GM12872 (cell line): Measurements from ENCODE around the gene TSPAN4.

Experiments
- TF ChIP-seq, protein P1 (sequence below): IDR thresholded peaks from 3 replicates; pipeline ENCODE4 v1.5.1; 2011; ENCODE audit warnings: low read depth, mild to moderate bottlenecking, low read length, moderate library complexity; ENCODE audit not compliant: insufficient read depth

TSPAN4 gene

DNA sequence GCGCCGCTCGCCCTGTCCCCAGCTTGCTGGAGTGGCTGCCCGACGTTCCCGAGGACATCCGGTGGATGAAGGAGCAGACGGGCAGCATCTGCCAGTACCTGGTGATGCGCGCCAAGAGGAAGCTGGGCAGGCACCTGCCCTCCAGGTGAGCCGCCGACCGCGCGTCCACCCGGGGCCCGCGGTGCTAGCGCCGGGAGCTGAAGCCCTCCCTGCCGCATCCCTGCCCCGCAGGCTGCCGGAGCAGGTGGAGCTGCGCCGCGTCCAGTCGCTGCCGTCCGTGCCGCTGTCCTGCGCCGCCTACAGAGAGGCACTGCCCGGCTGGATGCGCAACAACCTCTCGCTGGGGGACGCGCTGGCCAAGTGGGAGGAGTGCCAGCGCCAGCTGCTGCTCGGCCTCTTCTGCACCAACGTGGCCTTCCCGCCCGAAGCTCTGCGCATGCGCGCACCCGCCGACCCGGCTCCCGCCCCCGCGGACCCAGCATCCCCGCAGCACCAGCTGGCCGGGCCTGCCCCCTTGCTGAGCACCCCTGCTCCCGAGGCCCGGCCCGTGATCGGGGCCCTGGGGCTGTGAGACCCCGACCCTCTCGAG, 18.3 kb upstream of the TSPAN4 start:
- TF ChIP-seq, protein P1, sequence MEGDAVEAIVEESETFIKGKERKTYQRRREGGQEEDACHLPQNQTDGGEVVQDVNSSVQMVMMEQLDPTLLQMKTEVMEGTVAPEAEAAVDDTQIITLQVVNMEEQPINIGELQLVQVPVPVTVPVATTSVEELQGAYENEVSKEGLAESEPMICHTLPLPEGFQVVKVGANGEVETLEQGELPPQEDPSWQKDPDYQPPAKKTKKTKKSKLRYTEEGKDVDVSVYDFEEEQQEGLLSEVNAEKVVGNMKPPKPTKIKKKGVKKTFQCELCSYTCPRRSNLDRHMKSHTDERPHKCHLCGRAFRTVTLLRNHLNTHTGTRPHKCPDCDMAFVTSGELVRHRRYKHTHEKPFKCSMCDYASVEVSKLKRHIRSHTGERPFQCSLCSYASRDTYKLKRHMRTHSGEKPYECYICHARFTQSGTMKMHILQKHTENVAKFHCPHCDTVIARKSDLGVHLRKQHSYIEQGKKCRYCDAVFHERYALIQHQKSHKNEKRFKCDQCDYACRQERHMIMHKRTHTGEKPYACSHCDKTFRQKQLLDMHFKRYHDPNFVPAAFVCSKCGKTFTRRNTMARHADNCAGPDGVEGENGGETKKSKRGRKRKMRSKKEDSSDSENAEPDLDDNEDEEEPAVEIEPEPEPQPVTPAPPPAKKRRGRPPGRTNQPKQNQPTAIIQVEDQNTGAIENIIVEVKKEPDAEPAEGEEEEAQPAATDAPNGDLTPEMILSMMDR = no peak

DNA sequence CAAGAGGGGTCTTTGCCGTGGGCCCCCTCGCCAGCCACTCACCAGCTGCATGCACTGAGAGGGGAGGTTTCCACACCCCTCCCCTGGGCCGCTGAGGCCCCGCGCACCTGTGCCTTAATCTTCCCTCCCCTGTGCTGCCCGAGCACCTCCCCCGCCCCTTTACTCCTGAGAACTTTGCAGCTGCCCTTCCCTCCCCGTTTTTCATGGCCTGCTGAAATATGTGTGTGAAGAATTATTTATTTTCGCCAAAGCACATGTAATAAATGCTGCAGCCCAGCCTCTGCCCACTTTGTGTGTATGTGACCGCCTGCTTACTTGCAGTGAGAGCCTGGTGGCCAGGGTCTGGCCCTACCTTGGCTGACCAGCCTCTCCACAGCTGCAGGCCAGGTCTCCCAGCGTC, 17.7 kb upstream of the TSPAN4 start:
- TF ChIP-seq, protein P1 = no peak

DNA sequence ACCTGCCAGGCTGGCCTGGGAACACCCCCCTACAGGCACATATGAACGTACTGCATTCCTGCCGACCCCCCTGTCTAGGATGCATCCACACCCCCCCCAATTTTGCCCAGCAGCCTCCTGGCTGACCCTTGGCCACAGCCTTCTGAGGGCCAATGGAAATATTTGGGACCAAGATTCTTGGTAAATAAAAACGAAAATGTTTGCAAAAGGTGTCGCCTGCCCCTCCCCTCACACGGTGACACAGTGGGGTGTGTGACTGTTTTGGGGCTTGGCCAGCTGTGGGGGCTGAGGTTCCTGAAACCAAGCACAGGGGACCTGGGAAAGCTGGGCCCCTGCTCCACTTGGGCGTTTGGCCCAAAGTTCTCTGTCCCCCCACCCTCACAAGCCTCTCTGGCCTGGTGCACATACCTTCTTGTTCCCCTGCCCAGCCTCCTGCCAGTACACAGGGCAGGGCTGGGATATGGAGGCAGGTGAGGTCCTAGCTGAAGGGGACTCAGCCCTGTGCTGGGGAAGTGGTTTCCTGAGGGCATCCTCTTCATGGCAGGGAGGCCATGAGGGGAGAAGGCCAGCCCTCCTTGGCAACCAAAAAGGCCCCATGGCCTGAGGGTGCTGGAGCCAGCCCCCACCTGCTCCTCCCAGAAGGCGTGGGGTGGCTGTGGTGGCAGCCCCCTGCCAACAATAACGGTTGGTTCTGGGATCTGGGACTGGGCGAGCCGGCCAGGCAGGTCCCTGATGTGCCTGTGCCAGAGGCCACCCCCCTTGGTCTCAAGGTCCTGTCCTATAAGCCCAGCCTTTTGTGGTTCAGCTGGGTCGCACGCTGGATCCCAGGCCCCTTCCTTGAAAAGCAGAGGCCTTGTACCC, 17.1 kb upstream of the TSPAN4 start:
- TF ChIP-seq, protein P1 = no peak

DNA sequence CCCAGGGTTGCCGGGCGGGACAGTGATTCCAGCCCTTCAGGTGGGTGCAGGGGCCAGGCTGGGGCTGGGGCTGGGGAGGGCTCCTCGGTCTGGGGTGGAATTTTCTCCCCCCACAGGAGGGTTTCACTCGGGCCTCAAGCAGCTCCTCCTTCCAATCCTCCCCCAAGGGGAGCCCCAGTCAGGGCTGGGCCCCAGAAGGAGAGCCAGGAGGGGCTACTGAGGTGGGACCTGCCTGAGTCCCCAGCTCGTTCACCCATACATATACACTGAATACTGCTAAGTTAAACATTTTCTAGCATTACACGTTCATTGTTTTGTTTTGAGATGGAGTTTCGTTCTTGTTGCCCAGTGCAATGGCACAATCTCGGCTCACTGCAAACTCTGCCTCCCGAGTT, 16.4 kb upstream of the TSPAN4 start:
- TF ChIP-seq, protein P1 = no peak

DNA sequence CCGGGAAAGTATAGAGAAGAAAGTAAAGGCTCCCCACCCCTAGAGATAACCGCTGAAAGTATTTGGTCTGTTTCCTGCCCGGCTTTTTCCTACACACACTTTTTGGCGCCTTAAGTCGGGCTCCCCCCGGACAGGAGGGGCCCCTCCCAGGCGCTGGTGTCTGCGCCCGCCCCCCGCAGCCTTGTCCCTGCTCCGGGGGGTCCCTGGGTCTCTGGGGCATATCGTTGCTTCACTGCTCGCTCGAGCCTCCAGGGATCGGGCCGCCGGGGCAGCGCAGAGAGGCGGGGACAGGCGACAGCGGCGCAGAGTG, 15.9 kb upstream of the TSPAN4 start:
- TF ChIP-seq, protein P1 = no peak

DNA sequence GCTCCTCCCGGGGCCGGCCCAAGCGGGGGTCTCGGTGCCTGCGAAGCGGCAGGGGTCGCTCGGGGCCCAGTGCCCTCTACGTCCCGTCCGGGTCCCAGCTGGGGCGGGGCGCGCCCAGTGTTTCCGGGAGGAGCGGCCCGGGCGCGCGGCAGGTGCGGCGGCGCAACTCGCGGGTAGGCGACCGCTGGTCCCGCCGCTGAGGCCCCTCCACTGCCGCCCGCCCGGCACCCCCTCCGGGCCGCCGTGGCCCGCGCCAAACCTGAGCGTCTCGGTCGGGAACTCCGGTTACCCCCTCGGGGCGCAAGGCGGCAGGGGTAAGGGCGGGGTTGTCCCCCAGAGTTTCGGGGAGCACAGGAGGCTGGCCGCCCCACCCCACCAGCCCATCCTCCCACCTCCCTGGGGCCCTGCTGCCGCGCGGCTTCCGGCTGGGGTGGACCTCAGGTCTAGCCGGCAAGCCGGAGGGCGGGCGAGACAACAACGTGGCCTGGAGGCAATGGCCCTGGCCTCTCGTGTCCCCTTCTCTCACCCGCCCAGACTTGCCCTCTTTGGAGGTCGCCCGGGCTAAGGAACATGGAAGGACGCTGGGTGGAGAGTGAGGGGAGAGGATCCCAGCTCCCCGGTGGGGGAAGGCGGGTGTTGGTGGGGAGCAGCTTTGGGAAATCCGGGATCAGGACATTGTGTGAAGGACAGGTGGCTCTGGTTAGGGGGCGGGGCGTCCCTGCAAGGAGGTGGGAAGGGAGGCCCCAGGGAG, 15.3 kb upstream of the TSPAN4 start:
- TF ChIP-seq, protein P1 = no peak

DNA sequence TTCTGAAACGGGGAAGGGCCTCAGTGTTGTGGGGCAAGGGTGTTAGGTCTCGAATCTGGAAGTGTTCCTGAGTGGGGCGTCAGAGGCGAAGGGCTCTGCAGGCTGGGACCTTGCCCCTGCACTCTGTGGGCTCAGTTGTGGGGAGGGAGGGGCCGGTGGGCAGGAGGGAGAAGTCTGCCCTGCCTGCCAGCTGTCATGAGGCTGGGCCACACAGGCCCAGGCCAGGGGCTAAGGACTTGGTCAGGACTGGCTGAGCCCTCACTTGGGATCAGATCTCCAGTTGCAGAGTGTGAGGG, 14.8 kb upstream of the TSPAN4 start, which contains the start of gene CRACR2B:
Gene CRACR2B (plus strand): TSS at position 23 of the 296 bp plus-strand sequence. CDS start 689 bp downstream, outside the sequence.
- TF ChIP-seq, protein P1 = no peak
